K562 (cell line): Measurements from ENCODE around the gene PLA2G2E. TPM values are rescaled to one million over a fixed set of nuclear protein-coding genes. Genes with fewer than 3 reads are reported as not detected.

Source experiments
- ATAC-seq: fragments of 200-7000 bp; cut with Tn5 transposase; 3 replicates; pipeline ENCODE4 v1.9.1; 2020; ENCODE audit warnings: moderate library complexity
- Bru-seq: library from RNA; stranded (reverse); fragments of 400-500 nt; gene quantifications from one replicate; lab custom pipeline; 2021; lab: Mats Ljungman, UMichigan
- BruChase-seq, 2 experiments: library from RNA; stranded (reverse); fragments of 400-500 nt; gene quantifications; one replicate each; lab custom pipeline; 2021; lab: Mats Ljungman, UMichigan
- BruUV-seq: library from RNA; stranded (reverse); fragments of 400-500 nt; replicated peaks from 2 replicates; lab custom pipeline; 2021; lab: Mats Ljungman, UMichigan
- CTCF ChIA-PET: fragments of 300-600 bp; formaldehyde crosslinking; extraction: SDS; loops from one replicate; lab custom pipeline; 2021; ENCODE audit warnings: low intra/inter-chr PET ratio; lab: Yijun Ruan, JAX
- POLR2A ChIA-PET: fragments of 300-600, 350-650 bp; sonication (Branson Sonifier 250); formaldehyde crosslinking; extraction: SDS; loops from one replicate; lab custom pipeline; 2021; ENCODE audit warnings: antibody characterized with exemption, inconsistent platforms; lab: Yijun Ruan, JAX
- DNase-seq, 4 experiments: peaks; one replicate each; pipeline versions ENCODE4 v3.0.0 to v3.0.0-alpha.2; 2011 to 2018; ENCODE audit warnings: low spot score in 3 of 4, mixed read lengths in 3 of 4; ENCODE audit errors: extremely low read depth in 1 of 4
- FAIRE-seq: peaks from 2 replicates; lab custom pipeline; 2011; peaks lifted over from hg19 to GRCh38; lab: Jason Lieb, UNC
- H2AFZ ChIP-seq: 2 replicates; pipeline ENCODE4 v1.6.0; 2011; ENCODE audit warnings: low read depth, low read length, control low read depth, inconsistent platforms
- H3K27ac ChIP-seq: fragments of 200-600 bp; 3 replicates; pipeline ENCODE4 v1.8.0; 2011; ENCODE audit warnings: low read depth, mild to moderate bottlenecking, control low read depth, inconsistent platforms, low read length, moderate library complexity, mixed read lengths; ENCODE audit errors: extremely low read depth
- H3K27me3 ChIP-seq, 2 experiments: fragments of 300-600 bp in 1 of 2; 2 replicates in 1 of 2; 3 replicates in 1 of 2; pipeline versions ENCODE4 v1.6.0 to v1.8.0; 2011; ENCODE audit warnings: inconsistent platforms in 2 of 2, low read length in 2 of 2, mild to moderate bottlenecking in 1 of 2, mixed read lengths in 1 of 2, moderate library complexity in 1 of 2; ENCODE audit not compliant: control insufficient read depth in 2 of 2, insufficient read depth in 2 of 2
- H3K36me3 ChIP-seq: fragments of 300-600 bp; 3 replicates; pipeline ENCODE4 v1.8.0; 2011; ENCODE audit warnings: mild to moderate bottlenecking, low read length, inconsistent platforms; ENCODE audit not compliant: control insufficient read depth, insufficient read depth
- H3K4me1 ChIP-seq, 2 experiments: fragments of 200-600 bp in 1 of 2; replicated peaks in 1 of 2; 2 replicates in 1 of 2; 3 replicates in 1 of 2; pipeline versions ENCODE4 v1.5.1 to v1.8.0; 2011; ENCODE audit warnings: inconsistent platforms in 2 of 2, low read length in 2 of 2, mild to moderate bottlenecking in 1 of 2, mixed read lengths in 1 of 2, moderate library complexity in 1 of 2; ENCODE audit not compliant: control insufficient read depth in 2 of 2, insufficient read depth in 2 of 2
- H3K4me2 ChIP-seq: 2 replicates; pipeline ENCODE4 v1.6.1; 2011; ENCODE audit warnings: low read length, control low read depth, inconsistent platforms, mixed read lengths; ENCODE audit not compliant: insufficient read depth
- H3K4me3 ChIP-seq: fragments of 200-600 bp; sonication (generic), shearing (Covaris generic); 2 replicates; pipeline ENCODE4 v1.5.1; 2016; ENCODE audit warnings: control low read depth, inconsistent platforms
- H3K79me2 ChIP-seq: fragments of 200-600 bp; 3 replicates; pipeline ENCODE4 v1.8.0; 2011; ENCODE audit warnings: low read length, inconsistent platforms; ENCODE audit not compliant: control insufficient read depth, insufficient read depth
- H3K9ac ChIP-seq, 2 experiments: 2 replicates each; pipeline versions ENCODE4 v1.6.0 to v1.6.1; 2011; ENCODE audit warnings: low read depth in 2 of 2, low read length in 2 of 2, control low read depth in 1 of 2, inconsistent platforms in 1 of 2, mild to moderate bottlenecking in 1 of 2, mixed read lengths in 1 of 2; ENCODE audit not compliant: insufficient read depth in 1 of 2
- H3K9me1 ChIP-seq: one replicate; pipeline ENCODE4 v1.6.0; 2011; ENCODE audit warnings: inconsistent platforms, mild to moderate bottlenecking, low read length, moderate library complexity; ENCODE audit not compliant: control insufficient read depth, insufficient read depth
- H3K9me3 ChIP-seq: replicated peaks from 2 replicates; pipeline ENCODE4 v1.5.1; 2011; ENCODE audit warnings: low read depth, low read length, inconsistent platforms; ENCODE audit not compliant: control insufficient read depth, insufficient read depth
- H4K20me1 ChIP-seq: replicated peaks from 2 replicates; pipeline ENCODE4 v1.6.1; 2011; ENCODE audit warnings: low read length, inconsistent platforms, mixed read lengths; ENCODE audit not compliant: control insufficient read depth, insufficient read depth
- CBFA2T2 ChIP-seq: fragments of 450-650 bp; conservative IDR thresholded peaks from 2 replicates; pipeline ENCODE4 v1.6.1; 2017; ENCODE audit warnings: mild to moderate bottlenecking
- EP300 ChIP-seq: IDR thresholded peaks from 2 replicates; pipeline ENCODE4 v1.6.1; 2012; ENCODE audit warnings: low read length, improper control_type of control experiment
- ETV5 ChIP-seq: sonication (generic); formaldehyde crosslinking; IDR thresholded peaks from 2 replicates; pipeline ENCODE4 v1.4.0; 2020; ENCODE audit warnings: low read depth, mild to moderate bottlenecking, missing genetic modification reagents
- MAFG ChIP-seq: fragments of 450-650 bp; conservative IDR thresholded peaks from 2 replicates; pipeline ENCODE4 v1.6.1; 2016; ENCODE audit warnings: missing genetic modification characterization, missing compliant biosample characterization
- PHF21A ChIP-seq: fragments of 450-650 bp; IDR thresholded peaks from 2 replicates; pipeline ENCODE4 v1.6.1; 2017; ENCODE audit warnings: low read depth, borderline replicate concordance
- PTBP1 ChIP-seq: fragments of 200-400 bp; formaldehyde crosslinking; IDR thresholded peaks from 2 replicates; pipeline ENCODE4 v1.6.1; 2017; ENCODE audit warnings: low read depth, low read length
- RAD21 ChIP-seq, 2 experiments: fragments of 250-450 bp in 1 of 2; fragments of 450-650 bp in 1 of 2; sonication (Bioruptor Pico) in 1 of 2; formaldehyde crosslinking in 1 of 2; IDR thresholded peaks in 1 of 2; conservative IDR thresholded peaks in 1 of 2; 2 replicates each; pipeline versions ENCODE4 v1.4.0 to v1.8.0; 2020 to 2022; ENCODE audit warnings: mild to moderate bottlenecking in 2 of 2, moderate library complexity in 1 of 2
- RBM14 ChIP-seq: fragments of 200-400 bp; formaldehyde crosslinking; IDR thresholded peaks from 2 replicates; pipeline ENCODE4 v1.6.1; 2018; ENCODE audit warnings: low read depth, mild to moderate bottlenecking, low read length, moderate library complexity, borderline replicate concordance; ENCODE audit not compliant: insufficient read depth
- RREB1 ChIP-seq: fragments of 250-450 bp; sonication (Bioruptor Pico); IDR thresholded peaks from 2 replicates; pipeline ENCODE4 v1.4.0; 2020
- STAT5A ChIP-seq: IDR thresholded peaks from 2 replicates; pipeline ENCODE4 v1.6.1; 2012; ENCODE audit warnings: low read length, inconsistent platforms, borderline replicate concordance
- TAF7 ChIP-seq: fragments of 450-650 bp; IDR thresholded peaks from 2 replicates; pipeline ENCODE4 v1.6.1; 2016; ENCODE audit warnings: missing genetic modification characterization, missing compliant biosample characterization
- ZNF324 ChIP-seq: fragments of 250-450 bp; sonication (Bioruptor Pico); IDR thresholded peaks from 2 replicates; pipeline ENCODE4 v1.4.0; 2020; ENCODE audit warnings: mild to moderate bottlenecking
- ZNF717 ChIP-seq: fragments of 250-450 bp; sonication (Bioruptor Pico); IDR thresholded peaks from 2 replicates; pipeline ENCODE4 v1.5.0; 2021
- whole genome bisulfite sequencing: fragments of 100-300 bp; shearing (Covaris generic); methylation state at CpG from one replicate; pipeline ENCODE4 v1.1.6; 2016; ENCODE audit warnings: low coverage, mixed read lengths; ENCODE audit not compliant: insufficient coverage; ENCODE audit errors: missing lambda C conversion rate; 5-methylcytosine and 5-hydroxymethylcytosine counted together
- in situ Hi-C: fragments of 300-500 bp; cut with MboI; formaldehyde crosslinking; loops from 4 replicates; pipeline ENCODE4 v1.15.0; 2018; ENCODE audit warnings: inconsistent platforms, mixed read lengths
- intact Hi-C: fragments of 100-400 bp; cut with micrococcal nuclease; formaldehyde crosslinking; loops from 2 replicates; pipeline ENCODE4 v1.14.2; 2022
- long read RNA-seq, 3 experiments: library from polyadenylated mRNA in 2 of 3; library from RNA in 1 of 3; unstranded in 2 of 3; stranded (forward) in 1 of 3; transcript quantifications; one replicate each; pipeline ENCODE4 v2.0.0, GENCODE V29; 2019 to 2022
- polyA minus RNA-seq, 3 experiments: library from RNA; depleted of rRNA, polyadenylated mRNA; stranded (reverse); fragments of >200 nt; gene quantifications; 2 replicates each; pipeline ENCODE4 v1.2.3, GENCODE V29; 2011
- polyA plus RNA-seq, 8 experiments: library from polyadenylated mRNA; depleted of rRNA in 4 of 8; stranded (reverse) in 5 of 8; unstranded in 3 of 8; fragments of >200 nt; fragmentation: Nextera tagmentation in 2 of 8; fragmentation: Illumina TruSeq in 1 of 8; extraction: Ambion mirVana in 2 of 8; extraction: Trizol in 1 of 8; gene quantifications; 2 replicates each; pipeline versions ENCODE4 v1.2.1 to v1.2.3, GENCODE V29; 2011 to 2014; ENCODE audit warnings: inconsistent platforms in 1 of 8, missing spikeins in 1 of 8
- total RNA-seq, 7 experiments: library from RNA; depleted of rRNA in 6 of 7; stranded (reverse); fragments of >200 nt in 6 of 7; fragmentation: Illumina TruSeq in 2 of 7; extraction: Trizol in 2 of 7; gene quantifications; 2 replicates each; pipeline versions ENCODE4 v1.2.1 to v1.2.3, GENCODE V29; 2011 to 2021; ENCODE audit warnings: low replicate concordance in 1 of 7

Gene PLA2G2E
- total RNA-seq (2011; cell fraction: chromatin; rRNA removed; ENCODE audit: low replicate concordance) = not detected in 2 replicates
- total RNA-seq (2011; cell fraction: nucleolus; rRNA removed) = not detected in 2 replicates
- not detected in 2 replicates for total RNA-seq (2011; cell fraction: nucleoplasm; rRNA removed)
- not detected in 2 replicates for total RNA-seq (2014; rRNA removed)
- not detected in 2 replicates for total RNA-seq (2014; rRNA removed; fragmentation: Illumina TruSeq; extraction: Trizol)
- not detected in 2 replicates for total RNA-seq (2015; rRNA removed; fragmentation: Illumina TruSeq; extraction: Trizol)
- total RNA-seq (2021) = not detected in 2 replicates
- not detected in 2 replicates for polyA plus RNA-seq (2011; rRNA removed)
- not detected in 2 replicates for polyA plus RNA-seq (2011; cell fraction: cytosol; rRNA removed)
- not detected in 2 replicates for polyA plus RNA-seq (2011; cell fraction: nucleus; rRNA removed)
- not detected in 2 replicates for polyA plus RNA-seq (2012)
- not detected in 2 replicates for polyA plus RNA-seq (2014; fragmentation: Illumina TruSeq; extraction: Trizol)
- polyA plus RNA-seq (2014; fragmentation: Nextera tagmentation; extraction: Ambion mirVana) = not detected
- polyA plus RNA-seq (2014; rRNA removed) = not detected in 2 replicates
- not detected in 2 replicates for polyA minus RNA-seq (2011; rRNA and poly(A)+ RNA removed)
- polyA minus RNA-seq (2011; cell fraction: cytosol; rRNA and poly(A)+ RNA removed) = not detected in 2 replicates
- not detected in 2 replicates for polyA minus RNA-seq (2011; cell fraction: nucleus; rRNA and poly(A)+ RNA removed)
- Bru-seq, nascent RNA = not detected
- not detected for BruChase-seq, experiment 1, labeled RNA remaining after a 2-hour chase
- not detected for BruChase-seq, experiment 2, labeled RNA remaining after a 6-hour chase
- long read RNA-seq, experiment 1 = 0 reads
- long read RNA-seq, experiment 2 = 0 reads
- long read RNA-seq, experiment 3 = 0 reads

- BruUV-seq = no TSS peak
- no peaks in the 10 kb centered on the region for H3K36me3 ChIP-seq
- intact Hi-C loops = no loop called here
- no peaks in the 10 kb centered on the region for H3K79me2 ChIP-seq
- FAIRE-seq (no peak), DNase-seq (no peak), ATAC-seq (no peak)
- WGBS = 0% methylated on average over 12 of the region's 14 CpGs
- POLR2A ChIA-PET = no interaction called here
- H3K4me2 ChIP-seq = no peak within 1 kb of the TSS
- H3K27me3 ChIP-seq = peaks cover 29 to 62% of the 10 kb centered on the region in 2 experiments; a peak in 4 of 5 replicates
- no peak within 1 kb of the TSS for H3K27ac ChIP-seq
- H4K20me1 ChIP-seq = no peaks in the 10 kb centered on the region
- TF ChIP-seq PHF21A (no peak), PTBP1 (no peak), EP300 (no peak), RBM14 (no peak), STAT5A (no peak), RAD21 (CRISPR knock-in tag; conservative IDR thresholded peaks at IDR 0.05 in 1 of 2, IDR thresholded peaks at IDR 0.05 in 1 of 2) (no peak), ZNF717 (CRISPR knock-in tag) (no peak), RREB1 (CRISPR knock-in tag) (no peak), ZNF324 (CRISPR knock-in tag) (no peak), ETV5 (CRISPR knock-in tag) (no peak), MAFG (tag) (no peak), CBFA2T2 (no peak), TAF7 (tag) (no peak)
- TF ChIP-seq, all 486 proteins: peak for 0
- H3K9ac ChIP-seq = 0 out of 4 replicates have a peak within 1 kb of the TSS, but pooled peaks of 1 of the 2 experiments have one; percentile 21
- no peak within 1 kb of the TSS for H2AFZ ChIP-seq
- CTCF ChIA-PET = no interaction called here
- H3K4me1 ChIP-seq = peaks cover 0 to 8% of the 10 kb centered on the region in 2 experiments; a peak in 2 of 5 replicates
- H3K9me3 ChIP-seq = no peaks in the 10 kb centered on the region
- in situ Hi-C loops = loop anchor here (25.0 kb wide), 1 partner anchor 1289 kb away; no protein-coding TSS in a partner anchor
- H3K9me1 ChIP-seq = no peaks in the 10 kb centered on the region
- no peak within 1 kb of the TSS for H3K4me3 ChIP-seq
Measured at GRCh38 chr1:19923137-19923952, at the start of gene PLA2G2E. Gene PLA2G2E, minus strand, starts transcription at chr1:19923617. Its CDS starts 58 bp downstream, at chr1:19923559.
